ENCODE results near the gene CRHR2. TPM values are rescaled to one million over a fixed set of nuclear protein-coding genes. Genes with fewer than 3 reads are reported as not detected.

Gene CRHR2
- total RNA-seq, 1 donor from 2014 or later = not detected

- no peak for DNase-seq (ENCODE audit: low read depth)
- TF ChIP-seq CTCF (conservative IDR thresholded peaks at IDR 0.05; ENCODE audit: low read depth, low read length) = no peak
- no peak overlapping the region for H3K4me3 ChIP-seq (ENCODE audit: low read depth, low read length)
These were observed 25.4 kb upstream of the CRHR2 start for GRCh38 chr7:30707391-30708357.

GRCh38 chr7:30706908-30707307, 24.7 kb upstream of the CRHR2 start:
- no peak for DNase-seq (ENCODE audit: low read depth)
- no peak overlapping the region for H3K4me3 ChIP-seq (ENCODE audit: low read depth, low read length)
- no peak for TF ChIP-seq CTCF (conservative IDR thresholded peaks at IDR 0.05; ENCODE audit: low read depth, low read length)

- no peak for DNase-seq (ENCODE audit: low read depth)
- TF ChIP-seq CTCF (conservative IDR thresholded peaks at IDR 0.05; ENCODE audit: low read depth, low read length) = no peak
- no peak overlapping the region for H3K4me3 ChIP-seq (ENCODE audit: low read depth, low read length)
These were observed 24.1 kb upstream of the CRHR2 start for GRCh38 chr7:30706316-30706715.

GRCh38 chr7:30705596-30705995, 23.3 kb upstream of the CRHR2 start:
- no peak for TF ChIP-seq CTCF (conservative IDR thresholded peaks at IDR 0.05; ENCODE audit: low read depth, low read length)
- H3K4me3 ChIP-seq (ENCODE audit: low read depth, low read length) = no peak overlapping the region
- DNase-seq (ENCODE audit: low read depth) = no peak

GRCh38 chr7:30705008-30705407, 22.8 kb upstream of the CRHR2 start:
- no peak overlapping the region for H3K4me3 ChIP-seq (ENCODE audit: low read depth, low read length)
- no peak for DNase-seq (ENCODE audit: low read depth)

GRCh38 chr7:30703756-30704155, 21.5 kb upstream of the CRHR2 start:
- DNase-seq (ENCODE audit: low read depth) = no peak
- H3K4me3 ChIP-seq (ENCODE audit: low read depth, low read length) = no peak overlapping the region
- TF ChIP-seq CTCF (conservative IDR thresholded peaks at IDR 0.05; ENCODE audit: low read depth, low read length) = no peak

More at GRCh38 chr7:30705008-30705407, 22.8 kb upstream of the CRHR2 start:
- TF ChIP-seq CTCF (conservative IDR thresholded peaks at IDR 0.05; ENCODE audit: low read depth, low read length) = no peak

- DNase-seq (ENCODE audit: low read depth) = no peak
- peak; percentile 33 for TF ChIP-seq CTCF (conservative IDR thresholded peaks at IDR 0.05; ENCODE audit: low read depth, low read length)
These were observed 19.9 kb upstream of the CRHR2 start for GRCh38 chr7:30702200-30702599.

More at GRCh38 chr7:30702200-30702599, 19.9 kb upstream of the CRHR2 start:
- H3K4me3 ChIP-seq (ENCODE audit: low read depth, low read length) = no peak overlapping the region
